NB4 (cell line): Measurements from ENCODE around the gene SLC12A7.
"Not testable (repeated sequence)": the region's sequence is repeated elsewhere in the genome, so short reads cannot be mapped to it uniquely, and the experiment has no call there.

Experiments
- DNase-seq: peaks from one replicate; pipeline ENCODE4 v3.0.0; 2010; ENCODE audit warnings: low read depth
- H3K4me3 ChIP-seq: one replicate; pipeline ENCODE4 v1.5.1; 2011; ENCODE audit warnings: mild to moderate bottlenecking, low read depth, low read length, moderate library complexity
- MYC ChIP-seq: IDR thresholded peaks from 2 replicates; pipeline ENCODE4 v1.6.1; 2011; ENCODE audit warnings: low read depth, low read length
- POLR2A ChIP-seq: IDR thresholded peaks from 2 replicates; pipeline ENCODE4 v1.6.1; 2011; ENCODE audit warnings: mild to moderate bottlenecking; ENCODE audit not compliant: insufficient read length; ENCODE audit errors: extremely low read depth
- TF ChIP-seq, protein P1 (sequence below): IDR thresholded peaks from one replicate; pipeline ENCODE4 v1.5.1; 2012; ENCODE audit warnings: low read depth, low read length
- TF ChIP-seq, protein P2 (sequence below): IDR thresholded peaks from 2 replicates; pipeline ENCODE4 v1.6.1; 2011; ENCODE audit warnings: low read depth, low read length

SLC12A7 gene

DNA sequence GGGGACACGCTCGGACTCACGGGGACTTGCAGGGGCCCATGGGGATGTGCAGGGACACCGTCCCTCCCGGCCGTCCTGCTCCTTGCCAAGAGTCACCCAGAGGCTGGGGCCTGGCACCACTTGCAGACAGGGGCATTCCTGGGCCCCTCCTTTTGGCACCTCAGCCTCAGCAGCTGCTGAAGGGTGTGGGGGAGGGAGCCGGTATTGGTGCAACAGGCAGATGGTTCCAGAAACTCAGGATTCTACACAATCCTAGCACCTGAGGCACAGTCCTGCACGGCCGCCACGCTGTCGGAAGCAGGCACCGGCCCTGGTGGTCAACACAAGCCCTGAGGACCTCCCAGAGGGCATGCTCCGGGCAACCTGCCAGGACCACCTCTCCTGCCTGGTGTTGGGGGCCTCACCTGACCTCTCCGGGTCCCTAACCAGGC lies 19.3 kb upstream of the SLC12A7 start:
- H3K4me3 ChIP-seq: no peak overlapping the region
- DNase-seq: no peak
- TF ChIP-seq MYC (no peak), POLR2A (no peak)
- TF ChIP-seq, protein P1, sequence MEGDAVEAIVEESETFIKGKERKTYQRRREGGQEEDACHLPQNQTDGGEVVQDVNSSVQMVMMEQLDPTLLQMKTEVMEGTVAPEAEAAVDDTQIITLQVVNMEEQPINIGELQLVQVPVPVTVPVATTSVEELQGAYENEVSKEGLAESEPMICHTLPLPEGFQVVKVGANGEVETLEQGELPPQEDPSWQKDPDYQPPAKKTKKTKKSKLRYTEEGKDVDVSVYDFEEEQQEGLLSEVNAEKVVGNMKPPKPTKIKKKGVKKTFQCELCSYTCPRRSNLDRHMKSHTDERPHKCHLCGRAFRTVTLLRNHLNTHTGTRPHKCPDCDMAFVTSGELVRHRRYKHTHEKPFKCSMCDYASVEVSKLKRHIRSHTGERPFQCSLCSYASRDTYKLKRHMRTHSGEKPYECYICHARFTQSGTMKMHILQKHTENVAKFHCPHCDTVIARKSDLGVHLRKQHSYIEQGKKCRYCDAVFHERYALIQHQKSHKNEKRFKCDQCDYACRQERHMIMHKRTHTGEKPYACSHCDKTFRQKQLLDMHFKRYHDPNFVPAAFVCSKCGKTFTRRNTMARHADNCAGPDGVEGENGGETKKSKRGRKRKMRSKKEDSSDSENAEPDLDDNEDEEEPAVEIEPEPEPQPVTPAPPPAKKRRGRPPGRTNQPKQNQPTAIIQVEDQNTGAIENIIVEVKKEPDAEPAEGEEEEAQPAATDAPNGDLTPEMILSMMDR: no peak
- TF ChIP-seq, protein P2, sequence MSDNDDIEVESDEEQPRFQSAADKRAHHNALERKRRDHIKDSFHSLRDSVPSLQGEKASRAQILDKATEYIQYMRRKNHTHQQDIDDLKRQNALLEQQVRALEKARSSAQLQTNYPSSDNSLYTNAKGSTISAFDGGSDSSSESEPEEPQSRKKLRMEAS: no peak

DNA sequence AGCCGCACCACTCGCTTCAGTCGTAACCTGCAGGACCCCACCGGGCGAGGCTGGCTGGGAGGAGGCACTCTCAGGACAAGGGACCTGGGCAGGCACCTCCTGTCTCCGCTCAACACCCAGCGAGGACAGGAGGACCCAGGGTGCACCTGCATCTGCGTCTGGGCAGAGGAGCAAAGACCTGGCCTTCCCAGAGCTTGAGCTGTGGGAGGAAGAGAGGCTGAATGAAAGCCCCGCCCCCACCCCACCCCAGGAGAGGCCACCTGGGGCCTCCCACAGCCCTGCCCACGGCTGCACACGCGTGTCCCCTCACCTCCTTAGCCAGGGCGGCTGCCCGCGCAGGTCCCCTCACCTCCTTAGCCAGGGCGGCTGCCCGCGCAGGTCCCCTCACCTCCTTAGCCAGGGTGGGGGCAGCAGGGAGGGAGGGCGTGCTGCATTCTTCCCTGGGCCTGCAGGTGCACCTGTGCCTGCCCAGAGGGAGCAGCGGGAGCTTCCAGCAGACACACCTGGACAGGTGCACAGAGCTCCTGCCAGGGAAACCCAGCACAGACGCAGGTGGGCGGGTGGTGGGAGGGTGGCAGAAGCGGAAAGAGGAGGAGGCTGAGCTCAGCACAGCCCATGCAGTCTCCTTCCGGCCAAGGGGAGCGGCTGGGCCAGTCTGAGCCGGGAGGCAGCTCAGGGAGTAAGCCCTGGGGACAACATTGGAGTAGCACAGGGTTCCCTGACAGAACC lies 18.5 kb upstream of the SLC12A7 start:
- no peak overlapping the region for H3K4me3 ChIP-seq
- no peak for TF ChIP-seq MYC
- no peak for TF ChIP-seq POLR2A
- TF ChIP-seq, protein P2: no peak
- TF ChIP-seq, protein P1: no peak
- peak; percentile 62 for DNase-seq

DNA sequence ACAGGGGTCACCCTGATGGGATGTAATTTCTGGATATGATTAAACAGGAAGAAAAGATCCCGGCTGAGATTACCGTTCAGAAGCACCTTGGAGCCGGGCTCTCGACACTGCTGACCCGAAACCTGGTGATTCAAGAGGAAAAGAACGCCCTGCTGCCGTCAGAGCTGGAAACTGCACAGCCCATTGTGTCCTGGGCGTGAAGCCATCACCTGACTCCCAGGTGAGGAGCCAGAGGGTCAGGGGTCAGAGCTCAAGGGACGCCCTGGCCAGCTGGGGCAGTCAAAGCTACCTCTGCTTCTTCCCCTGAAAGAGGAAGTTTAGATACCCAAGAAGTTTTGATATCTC lies 17.8 kb upstream of the SLC12A7 start:
- H3K4me3 ChIP-seq: no peak overlapping the region
- no peak for DNase-seq
- TF ChIP-seq, protein P1: no peak
- TF ChIP-seq MYC (no peak), POLR2A (no peak)
- TF ChIP-seq, protein P2: no peak

DNA sequence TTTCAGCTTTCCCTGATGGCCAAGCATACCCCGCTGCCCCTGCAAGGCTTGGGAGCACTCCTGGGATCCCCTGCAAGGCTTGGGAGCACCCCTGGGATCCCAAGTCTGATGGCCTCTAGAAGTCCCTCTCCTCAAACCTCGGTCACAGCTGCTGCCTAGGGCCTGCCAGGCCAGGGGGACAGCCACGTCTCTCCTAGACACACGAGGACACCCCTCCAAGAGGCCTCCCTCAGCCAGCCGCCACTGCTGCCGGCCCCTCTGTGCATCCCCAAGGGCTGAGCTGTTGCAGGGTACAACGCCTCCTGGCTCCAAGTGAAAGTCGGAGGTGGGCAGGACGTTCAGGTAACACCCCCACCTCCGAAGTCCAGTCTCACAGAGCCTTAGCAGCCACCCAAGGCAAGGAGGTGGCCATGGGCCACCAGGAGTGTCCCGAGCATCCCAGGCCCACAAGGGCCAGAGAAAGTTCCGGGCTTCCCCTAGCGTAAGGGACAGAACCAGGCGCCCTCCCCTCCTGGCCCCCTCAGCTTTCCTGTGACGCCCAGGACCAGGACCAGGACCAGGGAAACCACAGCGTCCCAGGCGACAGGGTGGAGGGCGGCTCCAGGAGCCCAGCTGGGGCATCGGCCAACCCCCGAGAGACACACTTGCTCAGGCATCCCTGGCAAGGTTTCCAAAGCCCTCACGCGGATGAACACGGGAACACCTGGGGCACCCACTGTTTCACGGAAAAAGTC lies 17.3 kb upstream of the SLC12A7 start:
- no peak overlapping the region for H3K4me3 ChIP-seq
- TF ChIP-seq, protein P2: no peak
- TF ChIP-seq MYC (no peak), POLR2A (no peak)
- TF ChIP-seq, protein P1: no peak
- no peak for DNase-seq

DNA sequence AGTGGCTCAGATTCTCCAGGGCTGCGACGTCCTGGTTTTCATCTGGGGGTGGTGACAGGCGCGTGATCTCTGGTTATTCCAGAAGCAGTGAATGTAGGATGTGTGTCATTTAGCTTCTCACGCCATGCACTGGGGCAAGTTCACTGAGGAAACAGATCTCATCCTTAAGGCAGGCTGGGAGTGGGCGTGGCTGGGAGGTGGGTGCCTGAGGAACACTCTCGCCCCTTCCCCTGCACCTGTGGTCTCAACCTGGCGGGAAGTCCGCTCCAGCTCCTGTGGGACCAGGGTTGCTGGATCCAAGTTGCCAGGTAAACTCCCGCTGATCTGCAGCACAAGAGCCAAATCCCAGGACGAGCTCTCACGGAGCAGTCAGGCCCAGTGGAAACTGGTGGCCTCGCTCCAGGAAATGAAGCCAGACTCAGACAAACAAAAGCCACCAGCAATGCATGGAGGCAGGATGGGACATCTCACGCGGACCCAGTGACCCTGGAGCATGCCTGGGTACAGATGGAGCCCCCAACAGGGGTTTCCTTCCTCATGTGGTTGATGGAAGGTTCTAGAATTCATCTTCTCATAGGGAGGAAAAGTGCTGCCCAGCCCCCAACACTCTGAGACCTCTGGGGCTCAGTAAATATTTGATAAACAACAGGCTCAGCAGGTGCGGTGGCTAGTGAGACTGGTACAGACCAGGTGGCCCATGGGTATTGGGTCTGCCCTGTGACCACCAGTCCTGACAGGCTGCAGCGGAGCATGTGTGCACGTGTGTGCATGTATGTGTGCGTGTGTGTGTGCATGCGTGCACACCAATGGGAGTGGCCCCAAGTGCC lies 16.3 kb upstream of the SLC12A7 start:
- DNase-seq: no peak
- H3K4me3 ChIP-seq: no peak overlapping the region
- TF ChIP-seq MYC (no peak), POLR2A (no peak)
- TF ChIP-seq, protein P1: no peak
- TF ChIP-seq, protein P2: no peak

DNA sequence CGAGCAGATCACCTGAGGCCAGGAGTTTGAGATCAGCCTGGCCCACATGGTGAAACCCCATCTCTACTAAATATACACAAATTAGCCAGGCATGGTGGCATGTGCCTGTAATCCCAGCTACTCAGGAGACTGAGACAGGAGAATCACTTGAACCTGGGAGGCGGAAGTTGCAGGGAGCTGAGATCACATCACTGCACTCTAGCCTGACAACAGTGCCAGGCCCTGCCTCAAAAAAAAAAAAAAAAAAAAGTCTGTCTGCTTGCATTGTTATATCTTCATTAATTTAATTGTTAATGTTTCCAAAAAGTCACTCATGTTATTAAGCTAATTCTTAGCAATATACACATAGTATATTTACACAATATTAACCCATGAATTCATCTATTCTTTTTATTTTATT lies 13.8 kb upstream of the SLC12A7 start:
- not testable (repeated sequence) for DNase-seq, H3K4me3 ChIP-seq
